ENCODE measurements around the gene FGD3.

FGD3 gene

DNA sequence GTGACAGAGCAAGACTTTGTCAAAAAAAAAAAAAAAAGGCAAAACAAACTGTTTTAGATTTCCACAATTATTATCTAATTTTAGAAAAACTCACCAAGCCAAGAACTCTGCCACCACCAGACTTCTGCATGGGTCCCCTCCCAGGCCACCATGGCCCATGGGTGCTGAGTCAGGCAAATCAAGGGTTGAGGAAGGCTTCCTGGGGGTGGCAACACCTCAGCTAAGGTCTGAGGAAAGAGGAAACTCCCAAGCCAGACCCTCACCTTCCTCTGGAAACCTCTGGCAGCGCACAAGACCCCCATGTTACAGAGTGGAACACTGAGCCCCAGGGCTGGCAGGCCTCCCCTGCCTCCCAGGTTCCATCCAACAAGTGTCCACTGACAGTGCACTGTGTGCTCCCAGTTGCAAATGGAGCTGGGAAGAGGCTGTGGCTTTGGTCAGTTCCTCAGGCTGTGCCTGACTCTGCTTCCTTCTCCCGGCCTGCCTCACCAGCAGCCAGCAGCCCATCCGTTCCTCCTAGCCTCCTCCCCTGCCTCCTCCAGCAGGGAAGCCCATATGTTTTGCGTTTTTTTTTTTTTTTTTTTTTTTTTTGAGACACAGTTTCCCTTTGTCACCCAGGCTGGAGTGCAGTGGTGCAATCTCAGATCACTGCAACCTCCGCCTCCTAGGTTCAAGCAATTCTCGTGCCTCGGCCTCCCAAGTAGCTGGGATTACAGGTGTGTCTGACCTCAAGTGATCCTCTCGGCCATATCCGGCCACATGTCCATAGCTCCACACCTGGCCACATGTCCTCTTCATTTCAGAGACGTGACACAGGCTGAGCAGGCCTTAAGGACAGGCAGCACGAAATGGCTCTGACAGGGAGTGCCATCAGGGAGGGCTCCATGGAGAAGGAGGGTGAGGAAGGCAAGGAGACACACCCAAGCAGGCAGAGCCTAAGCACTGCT lies 107.7 kb downstream of the FGD3 start:
- TF ChIP-seq ZFX (IDR thresholded peaks at IDR 0.05) = no peak
- TF ChIP-seq, protein P1, sequence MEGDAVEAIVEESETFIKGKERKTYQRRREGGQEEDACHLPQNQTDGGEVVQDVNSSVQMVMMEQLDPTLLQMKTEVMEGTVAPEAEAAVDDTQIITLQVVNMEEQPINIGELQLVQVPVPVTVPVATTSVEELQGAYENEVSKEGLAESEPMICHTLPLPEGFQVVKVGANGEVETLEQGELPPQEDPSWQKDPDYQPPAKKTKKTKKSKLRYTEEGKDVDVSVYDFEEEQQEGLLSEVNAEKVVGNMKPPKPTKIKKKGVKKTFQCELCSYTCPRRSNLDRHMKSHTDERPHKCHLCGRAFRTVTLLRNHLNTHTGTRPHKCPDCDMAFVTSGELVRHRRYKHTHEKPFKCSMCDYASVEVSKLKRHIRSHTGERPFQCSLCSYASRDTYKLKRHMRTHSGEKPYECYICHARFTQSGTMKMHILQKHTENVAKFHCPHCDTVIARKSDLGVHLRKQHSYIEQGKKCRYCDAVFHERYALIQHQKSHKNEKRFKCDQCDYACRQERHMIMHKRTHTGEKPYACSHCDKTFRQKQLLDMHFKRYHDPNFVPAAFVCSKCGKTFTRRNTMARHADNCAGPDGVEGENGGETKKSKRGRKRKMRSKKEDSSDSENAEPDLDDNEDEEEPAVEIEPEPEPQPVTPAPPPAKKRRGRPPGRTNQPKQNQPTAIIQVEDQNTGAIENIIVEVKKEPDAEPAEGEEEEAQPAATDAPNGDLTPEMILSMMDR (conservative IDR thresholded peaks at IDR 0.05) = no peak
- no peak overlapping the region for H3K27ac ChIP-seq

GRCh38 chr9:93057042-93057702 lies 109.8 kb downstream of the FGD3 start:
- H3K27ac ChIP-seq = no peak overlapping the region
- no peak for TF ChIP-seq ZFX (IDR thresholded peaks at IDR 0.05)
- TF ChIP-seq, protein P1 (conservative IDR thresholded peaks at IDR 0.05) = no peak

- TF ChIP-seq ZFX (IDR thresholded peaks at IDR 0.05) = no peak
- TF ChIP-seq, protein P1 (conservative IDR thresholded peaks at IDR 0.05) = no peak
- H3K27ac ChIP-seq = no peak overlapping the region
These were observed 110.5 kb downstream of the FGD3 start for GRCh38 chr9:93057703-93058354.

GRCh38 chr9:93058355-93059010 lies 111.2 kb downstream of the FGD3 start, which contains the start of gene SUSD3:
Gene SUSD3, plus strand, starts transcription at chr9:93058701. Its CDS starts 42 bp downstream, at chr9:93058743.
- no peak for TF ChIP-seq ZFX (IDR thresholded peaks at IDR 0.05)
- TF ChIP-seq, protein P1 (conservative IDR thresholded peaks at IDR 0.05) = no peak
- H3K27ac ChIP-seq = no peak within 1 kb of the TSS

- no peak for TF ChIP-seq ZFX (IDR thresholded peaks at IDR 0.05)
- TF ChIP-seq, protein P1 (conservative IDR thresholded peaks at IDR 0.05) = no peak
- no peak overlapping the region for H3K27ac ChIP-seq
These were observed 111.8 kb downstream of the FGD3 start for GRCh38 chr9:93059011-93059714.

DNA sequence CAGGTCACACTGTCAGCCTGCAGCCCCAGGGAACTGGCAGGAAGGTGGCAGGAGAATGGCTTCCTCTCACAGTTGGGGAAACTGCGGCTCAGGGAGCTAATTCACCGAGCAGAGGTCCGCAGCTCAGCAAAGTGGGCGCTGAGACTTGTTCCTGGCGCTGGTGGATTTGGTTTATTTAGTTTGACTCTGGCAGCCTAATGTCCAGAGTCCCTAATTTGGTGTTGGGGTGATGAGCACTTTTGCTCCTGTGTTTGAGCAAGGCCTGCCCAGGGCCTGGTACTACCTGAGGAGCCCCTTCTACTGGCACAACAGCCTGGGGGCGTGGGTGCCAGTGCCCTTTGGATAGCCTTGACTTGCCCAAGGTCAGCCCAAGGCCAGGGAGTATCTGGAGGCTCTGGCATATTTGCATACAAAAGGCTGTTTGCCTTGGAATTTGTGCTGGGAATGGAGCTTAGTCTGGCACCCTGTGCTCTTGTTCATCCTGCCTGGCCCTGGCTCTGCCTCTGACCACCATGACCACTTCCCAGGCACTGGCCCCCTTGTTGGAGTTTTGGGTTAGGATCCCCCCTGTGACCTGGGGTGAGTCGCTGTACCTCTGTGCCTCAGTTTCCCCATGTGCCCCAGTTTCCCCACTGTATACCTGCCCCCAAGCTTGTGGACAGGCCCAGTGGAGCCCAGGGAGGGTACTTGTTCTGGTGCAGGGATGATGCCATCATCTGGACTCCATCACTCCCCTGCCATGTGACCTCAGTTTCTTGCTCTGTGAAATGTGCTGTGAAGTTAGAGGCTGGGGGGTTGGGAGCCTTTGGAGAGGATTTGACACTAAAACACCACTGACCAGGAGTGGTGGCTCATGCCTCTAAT lies 112.6 kb downstream of the FGD3 start:
- no peak for TF ChIP-seq ZFX (IDR thresholded peaks at IDR 0.05)
- TF ChIP-seq, protein P1 (conservative IDR thresholded peaks at IDR 0.05) = no peak
- peak overlapping the region; percentile 24; the same call in 1 of the 2 replicates for H3K27ac ChIP-seq

All from C4-2B (cell line).